Thoracic aorta (tissue), 2 donors: ENCODE measurements around the gene RNASE4. TPM values are rescaled to one million over a fixed set of nuclear protein-coding genes. Genes with fewer than 3 reads are reported as not detected.

Experiments
- ATAC-seq: fragments of 150-250 bp; one replicate; pipeline ENCODE4 v1.8.0; 2017; ENCODE audit warnings: low read depth; ENCODE audit not compliant: insufficient number of reproducible peaks, low FRiP score
- DNase-seq: peaks from one replicate; pipeline ENCODE4 v3.0.0-alpha.2; 2020; ENCODE audit warnings: low spot score
- H3K27ac ChIP-seq, 2 donors: fragments of 200-600 bp; sonication (generic); 1 replicate in 1 of 2; 2 replicates in 1 of 2; pipeline ENCODE4 v1.5.1; 2016; ENCODE audit warnings: mild to moderate bottlenecking in 2 of 2, moderate library complexity in 2 of 2
- H3K27me3 ChIP-seq: fragments of 200-600 bp; sonication (generic); replicated peaks from 2 replicates; pipeline ENCODE4 v1.6.0; 2016; ENCODE audit warnings: mild to moderate bottlenecking; ENCODE audit not compliant: insufficient read depth
- H3K36me3 ChIP-seq: fragments of 200-600 bp; sonication (generic); one replicate; pipeline ENCODE4 v1.5.1; 2016
- H3K4me1 ChIP-seq, 2 donors: fragments of 200-600 bp; sonication (generic); 1 replicate in 1 of 2; 2 replicates in 1 of 2; pipeline versions ENCODE4 v1.5.1 to v1.6.0; 2016; ENCODE audit warnings: low read depth in 2 of 2, mild to moderate bottlenecking in 1 of 2; ENCODE audit not compliant: control insufficient read depth in 1 of 2
- H3K4me3 ChIP-seq: fragments of 200-600 bp; sonication (generic); 2 replicates; pipeline ENCODE4 v1.5.1; 2016; ENCODE audit warnings: mild to moderate bottlenecking
- H3K9me3 ChIP-seq: fragments of 200-600 bp; sonication (generic); 2 replicates; pipeline ENCODE4 v1.5.1; 2016
- CTCF ChIP-seq: fragments of 200-600 bp; sonication (generic); IDR thresholded peaks from one replicate; pipeline ENCODE4 v1.5.1; 2019; ENCODE audit warnings: antibody characterized with exemption
- total RNA-seq, 2 donors: library from RNA; depleted of rRNA; stranded (reverse); fragments of >200 nt; gene quantifications; one replicate each; pipeline versions ENCODE4 v1.1.0 to v1.2.3, GENCODE V29; 2016

The RNASE4 gene
- total RNA-seq, 2 donors from 2014 or later: 45.6 to 66.4 TPM

- Histone ChIP-seq H3K4me3 (no peak overlapping the region), H3K9me3 (peaks cover 6% of the 10 kb centered on the region), H3K27me3 (no peaks in the 10 kb centered on the region), H3K4me1 (no peaks in the 10 kb centered on the region), H3K27ac (no peak overlapping the region), H3K36me3 (no peaks in the 10 kb centered on the region)
- ATAC-seq (no peak), DNase-seq (no peak)
- TF ChIP-seq CTCF: no peak
Measured at GRCh38 chr14:20748439-20748838, 64.1 kb downstream of the RNASE4 start.

GRCh38 chr14:20750194-20750593 is 65.8 kb downstream of the RNASE4 start:
- TF ChIP-seq CTCF: no peak
- ATAC-seq (no peak), DNase-seq (no peak)
- Histone ChIP-seq H3K36me3 (no peaks in the 10 kb centered on the region), H3K4me1 (no peaks in the 10 kb centered on the region), H3K4me3 (no peak overlapping the region), H3K27ac (no peak overlapping the region), H3K9me3 (peaks cover 6% of the 10 kb centered on the region), H3K27me3 (no peaks in the 10 kb centered on the region)

Other genes starting within 250 kb of the RNASE4 start
- gene KLHL33, start 248.4 kb upstream of the RNASE4 start, total RNA-seq: under 1 TPM; 0.14 to 0.42 TPM
- gene OSGEP, start 229.7 kb upstream of the RNASE4 start, total RNA-seq: 100 to 1,000 TPM in 1 of 2 donors, 10 to 100 TPM in 1; 66.2 to 108 TPM
- 10 to 100 TPM; 45.9 to 85.6 TPM for gene APEX1, start 229.3 kb upstream of the RNASE4 start, total RNA-seq
- gene PIP4P1, start 223.1 kb upstream of the RNASE4 start, total RNA-seq: 10 to 100 TPM; 11.6 to 13.8 TPM
- 100 to 1,000 TPM in 1 of 2 donors, 10 to 100 TPM in 1; 42.4 to 170 TPM for gene PNP, start 215.2 kb upstream of the RNASE4 start, total RNA-seq
- gene RNASE10, start 179.0 kb upstream of the RNASE4 start, total RNA-seq: not detected
- gene RNASE9, start 123.5 kb upstream of the RNASE4 start, total RNA-seq: not detected
- not detected for gene RNASE11, start 96.6 kb upstream of the RNASE4 start, total RNA-seq
- gene RNASE12, start 93.2 kb upstream of the RNASE4 start, total RNA-seq: not detected
- gene OR6S1, start 42.9 kb upstream of the RNASE4 start, total RNA-seq: not detected
- 10 to 100 TPM; 13.5 to 15.7 TPM for gene ANG, start 4.2 kb downstream of the RNASE4 start, total RNA-seq
- gene EDDM3A, start 61.3 kb downstream of the RNASE4 start, total RNA-seq: not detected
- gene EDDM3B, start 83.8 kb downstream of the RNASE4 start, total RNA-seq: not detected
- gene RNASE6, start 96.7 kb downstream of the RNASE4 start, total RNA-seq: 10 to 100 TPM; 26.3 to 39.0 TPM
- gene RNASE1, start 118.3 kb downstream of the RNASE4 start, total RNA-seq: 100 to 1,000 TPM; 537 to 922 TPM
- gene RNASE3, start 206.8 kb downstream of the RNASE4 start, total RNA-seq: not detected